SIG-M5 (cell line): ENCODE results near the gene PRKG1.

Source experiments
- DNase-seq: peaks from one replicate; lab custom pipeline; 2025; lab: John Stamatoyannopoulos, UW

The PRKG1 gene

DNA sequence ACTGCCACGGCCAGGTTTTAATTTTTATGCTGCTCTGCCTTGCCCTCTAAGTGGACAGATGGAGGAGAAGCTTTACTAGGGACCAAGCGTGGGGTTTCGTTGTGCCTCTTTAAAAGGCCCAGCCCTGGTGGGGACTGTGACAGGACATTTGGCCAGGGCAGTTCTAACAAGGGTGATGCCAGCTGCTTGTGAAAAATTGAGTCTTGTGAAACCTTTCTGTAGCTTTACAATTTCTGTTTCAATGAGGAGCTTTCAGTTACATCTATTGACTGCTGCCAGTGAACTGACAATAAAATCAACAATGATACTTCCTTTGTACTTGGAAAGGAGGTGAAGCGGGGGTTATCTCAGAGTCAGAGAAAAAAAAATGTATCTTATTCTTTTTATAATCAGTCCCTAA is 858.2 kb downstream of the PRKG1 start:
- DNase-seq: no peak

DNA sequence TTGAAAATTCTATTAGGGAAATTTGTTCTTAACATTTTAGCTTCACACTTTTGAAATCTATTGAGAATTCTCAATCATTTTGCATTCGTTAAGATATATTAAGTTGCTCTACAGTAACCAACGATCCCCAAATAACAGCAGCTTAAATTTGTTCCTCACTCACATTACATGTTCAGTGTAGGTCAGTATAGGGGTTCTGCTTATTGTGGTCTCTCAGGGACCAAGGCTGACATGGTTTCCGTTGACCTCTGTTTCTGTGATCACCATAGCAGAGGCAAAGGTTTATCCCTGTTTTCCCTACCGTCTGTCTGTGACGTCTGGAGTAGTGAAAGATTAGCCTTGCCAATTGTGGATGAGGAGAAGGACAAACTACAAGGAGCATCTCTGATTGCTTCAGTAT is 860.1 kb downstream of the PRKG1 start:
- no peak for DNase-seq

DNA sequence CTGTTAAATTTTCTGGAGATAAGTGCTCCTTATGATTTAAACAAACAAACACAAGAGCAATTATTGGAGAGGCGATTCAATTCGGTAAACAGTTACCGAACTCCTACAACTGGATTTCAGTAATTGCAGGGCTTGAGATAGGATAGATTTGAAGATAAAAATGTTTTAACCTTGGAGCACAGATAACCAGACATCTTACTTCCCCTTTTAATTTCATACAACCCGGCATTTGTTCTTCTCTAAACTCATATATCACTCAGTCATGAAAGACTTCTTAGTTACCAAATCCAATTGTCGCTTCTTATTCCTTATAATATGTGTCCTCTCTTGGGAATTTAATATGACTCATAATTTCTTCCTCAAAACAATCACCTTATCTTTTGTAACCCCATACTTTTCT is 861.1 kb downstream of the PRKG1 start:
- no peak for DNase-seq

DNA sequence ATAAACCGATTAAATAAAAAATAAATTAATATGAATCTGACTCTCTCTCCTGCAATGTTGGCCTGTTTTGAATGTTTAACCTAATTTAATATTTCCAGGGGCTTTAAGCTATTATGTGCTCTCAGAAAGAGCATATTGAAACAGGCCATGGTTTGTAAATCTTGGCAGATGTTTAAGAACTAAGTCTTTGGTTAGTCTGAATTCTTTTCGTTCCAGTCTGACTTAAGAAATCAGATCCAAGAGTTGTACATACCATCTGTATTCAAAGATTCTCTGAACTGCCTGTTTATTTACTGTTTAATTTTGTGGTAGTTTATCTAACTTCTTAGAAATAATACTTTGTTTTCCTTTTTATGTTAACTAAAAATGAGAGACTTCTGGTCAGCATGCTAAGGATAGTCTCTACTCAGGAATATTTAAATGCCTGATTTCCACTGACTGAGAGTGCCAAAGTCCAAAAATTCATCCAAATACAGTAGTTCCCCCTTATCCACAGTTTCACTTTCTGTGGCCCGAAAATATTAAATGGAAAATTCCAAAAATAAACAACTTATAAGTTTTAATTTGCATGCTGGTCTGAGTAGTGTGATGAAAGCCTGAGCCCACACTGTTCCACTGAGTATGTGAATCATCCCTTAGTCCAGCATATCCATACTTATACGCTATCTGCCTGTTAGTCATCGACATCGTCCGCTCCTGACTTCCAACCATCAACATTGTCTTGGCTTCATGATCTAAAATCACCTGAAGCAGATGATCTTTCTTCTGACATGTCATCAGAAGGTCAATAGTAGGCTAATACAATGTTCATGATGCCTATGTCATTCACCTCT is 863.2 kb downstream of the PRKG1 start:
- no peak for DNase-seq

DNA sequence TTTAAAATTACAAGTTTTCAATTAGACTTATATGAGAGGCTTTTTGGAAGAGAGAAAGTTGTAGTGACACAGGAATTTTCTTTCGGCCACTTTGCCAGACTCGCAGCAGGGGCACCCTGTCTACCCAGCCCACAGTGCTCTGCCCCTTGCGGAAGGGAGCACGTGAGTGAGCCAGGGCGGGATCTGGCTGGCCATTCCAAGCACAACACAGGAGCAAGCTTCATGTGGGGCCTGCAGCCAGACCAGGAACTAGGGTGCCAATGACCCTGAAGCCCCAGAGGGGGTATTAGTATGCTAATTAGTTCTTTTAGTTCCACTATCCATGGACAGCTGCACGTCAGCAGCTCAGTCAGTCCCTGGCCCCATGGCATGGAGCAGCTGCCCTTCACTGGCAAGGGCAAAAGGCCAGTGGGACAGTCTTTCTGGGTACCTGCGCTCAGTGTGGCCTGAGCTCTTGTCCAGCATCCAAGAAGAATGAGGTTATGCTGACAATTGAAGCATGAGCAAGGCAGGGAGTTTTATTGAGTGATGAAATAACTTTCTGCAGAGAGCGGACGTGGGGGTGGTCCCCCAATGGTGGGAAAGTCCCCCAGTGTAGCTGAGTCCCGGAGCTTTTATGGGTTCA is 876.2 kb downstream of the PRKG1 start:
- no peak for DNase-seq

DNA sequence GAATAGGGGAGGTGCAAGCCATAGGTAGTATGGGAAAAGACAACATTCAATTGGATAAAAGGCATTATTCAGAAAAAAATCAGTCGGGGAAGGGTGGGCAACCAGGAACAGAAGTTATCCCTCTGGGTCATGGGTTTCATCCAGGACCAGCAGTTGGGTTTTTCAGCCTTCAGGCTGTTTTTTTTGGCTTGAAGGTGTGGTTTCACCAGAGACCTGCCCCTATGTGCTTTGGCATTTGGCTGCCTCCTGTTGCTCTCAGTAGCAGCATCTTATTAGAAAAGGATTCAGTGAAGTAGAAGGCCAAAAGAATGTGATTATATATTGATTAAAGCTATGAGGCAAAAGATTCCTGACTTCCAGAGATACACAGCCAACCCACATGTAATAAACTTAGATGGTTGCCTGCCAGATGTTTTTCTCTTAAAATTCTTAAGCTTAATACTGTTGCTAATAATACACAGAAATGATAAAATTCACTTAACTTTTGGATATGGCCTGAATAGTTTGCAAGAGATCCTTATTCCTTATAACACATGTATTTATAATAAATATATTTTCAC is 876.8 kb downstream of the PRKG1 start:
- DNase-seq: no peak

DNA sequence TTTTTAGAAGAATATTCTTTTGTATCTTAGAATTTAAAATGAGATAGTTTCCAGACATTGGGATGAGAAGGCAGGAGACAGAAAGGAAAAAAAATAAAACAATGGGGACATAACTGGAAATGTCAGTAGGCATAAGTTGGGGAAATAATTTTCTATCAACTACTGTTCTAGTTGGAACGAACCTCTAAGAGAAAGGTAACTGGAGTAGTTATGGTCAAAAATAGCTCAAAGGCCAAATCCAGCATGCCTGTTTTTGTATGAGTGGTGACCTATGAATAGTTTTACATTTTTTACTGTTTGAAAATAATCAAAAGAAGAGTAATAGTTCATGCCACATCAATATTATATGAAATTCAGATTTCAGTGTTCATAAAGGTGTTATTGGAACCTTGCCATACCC is 877.3 kb downstream of the PRKG1 start:
- no peak for DNase-seq

DNA sequence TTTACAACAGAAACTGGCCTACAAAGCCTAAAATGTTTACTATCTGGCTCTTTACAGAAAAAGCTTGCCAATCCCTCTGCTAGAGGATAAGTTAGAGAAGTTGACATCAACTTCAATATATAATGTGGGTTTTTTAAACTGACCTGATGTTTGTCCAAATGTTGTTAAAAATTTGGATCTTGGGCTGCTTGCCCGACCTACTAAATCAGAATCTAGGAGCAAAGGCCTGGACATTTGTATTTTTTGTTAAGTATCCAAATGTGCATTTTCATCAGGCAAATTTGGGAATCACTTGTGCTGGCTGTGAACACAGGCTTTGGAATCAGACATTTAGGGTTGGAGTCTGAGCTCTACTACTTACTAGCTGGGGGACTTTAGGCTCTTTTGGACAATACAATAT is 877.8 kb downstream of the PRKG1 start:
- no peak for DNase-seq

DNA sequence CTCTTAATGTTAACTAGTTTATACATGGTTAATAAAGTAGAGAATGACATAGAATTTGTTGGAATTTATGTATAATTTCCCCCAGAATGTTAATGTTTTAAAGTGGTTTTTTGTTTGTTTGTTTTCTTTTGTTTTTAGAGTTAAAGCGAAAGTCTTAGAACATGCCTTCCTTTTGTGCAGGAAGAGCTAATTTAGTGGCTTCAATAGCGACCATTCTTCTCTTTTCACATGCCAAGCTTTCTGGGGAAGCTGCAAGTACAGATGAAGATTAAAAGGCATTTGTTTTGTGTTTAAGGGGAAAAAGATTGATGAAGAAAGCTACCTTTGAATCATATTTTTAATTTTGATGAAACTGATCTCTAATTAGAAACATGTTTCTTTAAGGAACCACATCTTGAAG is 881.4 kb downstream of the PRKG1 start:
- no peak for DNase-seq

DNA sequence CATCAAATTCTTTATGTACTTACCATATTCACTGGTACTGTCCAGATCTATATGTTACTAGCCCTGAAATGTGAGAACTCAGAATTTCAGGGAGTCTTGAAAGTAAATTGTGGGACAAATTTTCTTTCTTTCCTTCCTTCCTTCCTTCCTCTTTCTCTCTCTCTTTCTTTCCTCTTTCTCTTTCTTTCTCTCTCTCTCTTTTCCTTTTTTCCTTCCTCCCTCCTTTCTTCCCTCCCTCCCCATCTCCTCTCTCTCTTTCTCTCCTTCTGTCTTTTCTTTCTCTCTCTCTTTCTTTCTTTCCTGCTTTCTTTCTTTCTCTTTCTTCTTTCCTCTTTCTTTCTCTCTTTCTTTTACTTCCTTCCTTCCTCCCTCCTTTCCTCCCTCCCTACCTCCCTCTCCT is 882.5 kb downstream of the PRKG1 start:
- DNase-seq: no peak

DNA sequence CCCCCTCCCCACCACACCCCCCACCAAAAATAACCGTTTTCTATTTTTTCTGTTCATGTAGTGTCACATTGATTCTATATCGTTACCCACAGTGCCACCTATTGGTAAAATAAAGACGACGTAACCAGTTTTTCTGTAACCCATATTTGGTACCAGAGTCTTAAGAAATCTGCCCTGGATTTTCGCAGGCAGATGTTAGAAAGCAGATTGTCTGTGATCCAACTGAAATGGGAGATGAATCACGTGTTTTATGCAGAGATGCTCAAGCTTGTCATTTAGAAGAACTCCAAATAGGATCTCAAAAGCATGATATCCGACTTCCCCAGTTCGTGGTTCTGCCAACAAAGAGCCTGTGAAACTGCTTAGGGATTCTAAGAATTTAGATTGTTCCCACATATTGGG is 886.2 kb downstream of the PRKG1 start:
- DNase-seq: no peak

DNA sequence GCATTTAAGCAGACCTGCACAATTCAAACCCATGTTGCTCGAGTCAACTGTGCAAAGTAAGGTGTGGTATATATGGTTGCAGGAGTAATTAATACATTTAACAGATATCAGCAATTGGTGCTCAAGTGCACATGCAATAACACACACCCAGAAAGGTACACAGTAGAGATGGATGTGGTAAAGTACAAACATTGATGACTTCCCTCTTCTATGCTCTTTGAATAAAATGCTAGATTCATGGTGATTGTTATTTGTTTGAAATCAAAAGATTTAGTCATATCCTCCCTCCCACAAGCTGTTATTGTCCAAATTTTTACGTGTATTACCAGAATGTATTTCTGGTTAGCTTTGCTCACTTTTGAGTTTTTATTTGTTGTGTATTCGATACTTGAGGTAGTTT is 887.1 kb downstream of the PRKG1 start:
- DNase-seq: no peak

DNA sequence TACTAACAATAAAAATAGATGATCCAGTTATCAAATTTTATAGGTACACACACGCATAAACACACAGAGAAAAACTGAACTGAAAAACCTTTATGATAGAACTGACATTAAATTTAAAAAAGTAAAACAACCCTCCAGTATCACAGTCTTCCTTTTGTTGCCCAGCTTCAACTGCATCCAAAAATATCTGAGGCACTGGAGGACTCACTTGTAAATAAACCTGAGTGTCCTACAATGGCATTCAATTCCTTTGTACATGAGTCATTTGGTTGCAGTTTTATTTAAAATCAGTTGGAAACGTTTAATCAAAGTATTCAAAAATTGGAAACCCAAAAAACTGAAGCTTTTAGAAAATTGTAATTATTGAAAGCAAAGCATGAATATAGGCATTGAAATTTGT is 890.3 kb downstream of the PRKG1 start:
- DNase-seq: no peak

DNA sequence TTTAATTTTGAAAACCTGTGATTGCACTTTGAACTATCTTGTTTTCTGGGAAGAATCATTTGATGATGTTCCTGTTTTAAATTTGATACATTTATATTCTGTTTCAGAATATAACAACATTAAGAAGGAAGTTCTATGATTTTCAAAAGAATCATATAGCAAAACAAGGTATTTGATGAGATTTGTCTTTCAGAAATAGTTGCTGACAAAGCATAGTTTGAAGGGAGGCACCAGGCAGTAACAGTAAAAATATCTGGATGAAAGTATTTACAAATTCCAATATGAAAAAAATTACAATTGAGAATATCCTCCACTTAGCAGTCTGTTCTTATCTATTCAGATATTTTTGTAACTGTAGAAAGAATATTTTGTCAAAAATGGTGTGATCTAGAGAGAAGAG is 891.2 kb downstream of the PRKG1 start:
- DNase-seq: no peak

DNA sequence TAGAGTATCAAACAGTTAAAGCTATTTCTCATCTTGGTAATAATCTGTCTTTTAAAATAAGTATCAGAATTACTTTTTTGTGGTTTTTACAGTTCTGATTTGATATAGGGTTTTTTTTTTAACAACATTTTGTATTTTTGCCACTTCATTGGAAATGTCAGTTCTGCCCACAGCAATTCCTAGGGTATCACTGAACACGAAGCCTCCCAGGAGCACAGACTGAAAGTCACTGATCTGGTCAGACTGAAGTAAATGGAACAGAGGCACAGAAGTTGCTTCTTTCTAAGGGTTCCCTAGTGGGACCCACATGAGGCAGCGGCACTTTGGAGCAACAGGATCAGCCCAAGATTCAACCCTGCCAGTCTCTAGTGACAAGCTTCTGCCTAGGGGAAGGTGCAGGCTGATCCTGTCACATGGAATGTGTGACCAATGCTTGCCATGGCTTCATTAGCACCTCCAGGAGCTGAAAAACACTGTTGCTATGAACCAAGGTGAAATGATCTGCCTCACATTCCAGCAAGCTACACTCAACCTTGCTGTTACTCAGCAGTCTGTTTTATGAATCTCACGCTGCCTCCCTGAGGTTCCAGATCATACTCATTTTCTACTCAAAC is 898.6 kb downstream of the PRKG1 start:
- DNase-seq: no peak

DNA sequence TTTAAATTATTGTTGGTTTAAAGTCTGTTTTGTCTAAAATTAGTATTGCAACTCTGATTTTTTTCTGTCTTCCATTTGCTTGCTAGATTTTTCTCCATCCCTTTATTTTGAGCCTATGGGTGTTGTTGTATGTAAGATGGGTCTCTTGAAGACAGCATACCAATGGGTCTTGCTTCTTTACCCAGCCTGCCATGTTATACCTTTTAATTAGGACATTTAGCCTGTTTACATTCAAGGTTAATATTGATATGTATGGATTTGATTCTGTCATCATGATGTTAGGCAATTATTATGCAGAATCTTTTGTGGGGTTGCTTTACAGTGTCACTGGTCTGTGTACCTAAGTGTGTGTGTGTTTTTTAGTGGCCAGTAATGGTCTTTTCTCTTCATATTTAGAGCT is 906.5 kb downstream of the PRKG1 start:
- DNase-seq: no peak

DNA sequence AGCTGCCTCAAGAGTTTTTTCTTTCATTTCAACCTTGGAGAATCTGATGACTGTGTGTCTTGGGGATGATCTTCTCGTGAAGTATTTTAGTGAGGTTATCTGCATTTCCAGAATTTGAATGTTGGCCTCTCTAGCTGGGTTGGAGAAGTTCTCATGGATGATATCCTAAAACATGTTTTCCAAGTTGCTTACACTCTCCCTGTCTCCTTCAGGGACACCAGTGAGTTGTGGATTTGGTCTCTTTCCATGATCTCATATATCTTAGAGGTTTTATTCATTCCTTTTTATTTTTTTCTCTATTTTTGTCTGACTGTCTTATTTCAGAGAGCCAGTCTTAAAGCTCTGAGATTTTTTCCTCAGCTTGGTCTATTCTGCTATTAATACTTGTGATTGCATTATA is 907.4 kb downstream of the PRKG1 start:
- no peak for DNase-seq

DNA sequence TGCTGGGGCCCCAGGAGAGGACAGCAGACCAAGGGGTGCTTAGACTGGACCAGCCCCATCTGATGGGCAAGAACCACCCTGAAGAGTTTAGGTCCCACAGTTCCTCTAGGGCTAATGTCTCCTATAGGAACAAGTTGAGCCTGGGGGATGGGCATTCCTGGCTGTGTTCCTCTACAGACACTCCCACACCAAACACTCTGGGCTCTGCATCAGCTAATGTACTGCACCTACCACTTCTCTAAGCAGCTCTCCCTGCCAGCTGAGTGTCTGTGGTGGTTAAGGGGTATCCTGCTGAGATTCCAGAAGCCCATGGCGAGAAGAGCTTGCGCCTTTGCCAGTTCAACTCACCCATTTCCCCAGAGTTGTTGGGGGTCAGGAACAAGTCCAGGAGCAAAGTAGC is 909.2 kb downstream of the PRKG1 start:
- DNase-seq: no peak

DNA sequence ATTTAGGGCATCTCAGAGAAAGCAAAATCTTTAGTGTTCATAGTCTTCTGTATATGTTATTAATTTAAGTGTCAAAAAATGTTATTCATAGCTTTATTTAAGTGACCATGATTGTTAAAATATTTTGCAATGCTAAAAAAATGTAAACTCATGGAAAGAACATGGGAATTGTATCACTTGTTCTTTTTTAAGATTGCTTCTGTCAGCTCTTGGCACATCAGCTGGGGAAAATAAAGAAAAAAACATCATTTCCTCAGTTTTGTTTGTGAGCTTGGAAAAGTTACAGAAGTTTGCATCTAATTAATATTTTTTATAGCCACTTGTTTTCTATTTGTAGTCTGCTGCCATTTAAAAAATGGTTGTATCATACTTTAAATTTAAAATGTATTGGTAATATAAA is 911.0 kb downstream of the PRKG1 start:
- DNase-seq: no peak

DNA sequence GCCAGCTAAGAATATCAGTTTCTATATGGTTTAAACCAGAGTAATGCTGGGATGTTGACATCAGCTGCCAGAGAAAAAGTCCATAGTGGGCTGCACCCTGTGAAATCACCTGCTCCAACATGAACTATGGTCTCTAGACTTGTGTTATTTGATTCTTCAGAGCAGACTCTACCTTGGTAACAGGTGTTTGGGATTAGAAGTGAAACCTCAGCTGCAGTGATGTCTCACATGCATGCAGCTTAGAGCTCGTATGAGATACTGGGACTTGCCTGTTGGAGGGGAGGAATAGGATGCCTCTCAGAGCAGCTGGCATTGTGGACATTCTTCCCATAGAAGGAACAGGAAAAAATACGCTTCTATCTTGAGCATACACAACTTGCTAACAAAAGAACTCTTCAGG is 912.2 kb downstream of the PRKG1 start:
- no peak for DNase-seq

DNA sequence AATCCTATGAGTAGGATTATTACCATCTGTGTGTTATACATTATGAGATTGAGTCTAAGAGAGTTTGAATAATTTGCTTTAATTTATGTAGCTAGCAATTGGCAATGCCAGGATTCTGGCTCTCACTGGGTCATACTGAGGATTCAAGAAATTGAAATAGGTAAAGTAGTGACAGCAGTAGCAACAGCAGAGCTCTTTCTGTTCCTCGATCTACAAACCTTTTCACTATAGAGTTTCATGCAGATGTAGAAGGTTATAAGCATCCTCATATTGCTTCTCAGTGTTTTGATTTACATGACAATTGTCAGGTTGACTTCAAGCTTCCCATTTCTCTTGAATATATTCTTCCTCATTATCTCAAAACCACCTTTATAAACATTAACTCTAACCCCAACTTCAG is 919.2 kb downstream of the PRKG1 start:
- no peak for DNase-seq

DNA sequence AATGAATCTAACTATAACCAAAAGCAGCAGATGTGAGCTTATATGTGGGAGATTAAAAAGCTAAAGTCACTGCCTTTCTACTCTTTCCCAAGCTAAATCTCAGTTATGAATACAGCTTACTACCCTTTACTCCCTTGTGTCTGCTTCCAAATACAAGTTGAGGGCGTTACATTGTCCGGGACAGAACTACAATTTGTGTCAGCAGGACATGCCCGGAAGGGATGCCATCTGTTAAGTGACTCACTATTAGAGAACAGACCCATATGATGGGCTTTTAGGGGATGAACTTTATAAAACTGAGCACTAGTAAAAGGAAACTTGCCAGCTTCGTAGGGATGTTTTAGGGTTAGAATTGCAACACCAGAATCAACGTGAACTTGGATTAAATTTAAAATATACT is 924.8 kb downstream of the PRKG1 start:
- no peak for DNase-seq

DNA sequence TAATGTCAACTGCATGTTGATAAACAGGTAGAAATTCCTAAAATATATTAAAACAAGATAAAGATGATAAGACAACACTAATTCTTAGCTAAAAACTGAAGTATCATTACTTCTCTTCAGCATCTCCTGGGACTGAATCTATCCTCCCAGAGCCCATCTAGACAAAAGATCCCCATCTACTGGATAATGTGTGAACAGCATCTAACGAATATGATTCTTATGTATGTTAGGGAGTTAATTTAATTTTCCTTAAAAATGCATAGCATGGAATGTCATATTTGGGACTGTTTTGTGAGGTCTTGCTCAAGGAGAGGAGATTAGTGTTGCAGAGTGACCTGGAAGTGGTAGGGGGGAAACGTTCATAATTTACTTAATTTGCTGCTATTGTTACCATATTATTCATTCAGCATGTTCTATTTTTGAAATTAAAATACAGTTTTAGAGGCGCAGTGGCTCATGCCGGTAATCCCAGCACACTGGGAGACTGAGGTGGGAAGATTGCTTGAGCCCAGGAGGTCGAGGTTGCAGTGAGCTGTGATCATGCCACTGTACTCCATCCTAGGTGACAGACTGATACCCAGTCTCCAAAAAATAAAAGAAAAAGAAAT is 930.2 kb downstream of the PRKG1 start:
- no peak for DNase-seq
